ENCODE measurements around the gene CD276.
A peak's percentile ranks its signal among the peaks of the same experiment; 100 is the strongest.
"Not testable (repeated sequence)": the region's sequence is repeated elsewhere in the genome, so short reads cannot be mapped to it uniquely, and the experiment has no call there.

CD276 gene

DNA sequence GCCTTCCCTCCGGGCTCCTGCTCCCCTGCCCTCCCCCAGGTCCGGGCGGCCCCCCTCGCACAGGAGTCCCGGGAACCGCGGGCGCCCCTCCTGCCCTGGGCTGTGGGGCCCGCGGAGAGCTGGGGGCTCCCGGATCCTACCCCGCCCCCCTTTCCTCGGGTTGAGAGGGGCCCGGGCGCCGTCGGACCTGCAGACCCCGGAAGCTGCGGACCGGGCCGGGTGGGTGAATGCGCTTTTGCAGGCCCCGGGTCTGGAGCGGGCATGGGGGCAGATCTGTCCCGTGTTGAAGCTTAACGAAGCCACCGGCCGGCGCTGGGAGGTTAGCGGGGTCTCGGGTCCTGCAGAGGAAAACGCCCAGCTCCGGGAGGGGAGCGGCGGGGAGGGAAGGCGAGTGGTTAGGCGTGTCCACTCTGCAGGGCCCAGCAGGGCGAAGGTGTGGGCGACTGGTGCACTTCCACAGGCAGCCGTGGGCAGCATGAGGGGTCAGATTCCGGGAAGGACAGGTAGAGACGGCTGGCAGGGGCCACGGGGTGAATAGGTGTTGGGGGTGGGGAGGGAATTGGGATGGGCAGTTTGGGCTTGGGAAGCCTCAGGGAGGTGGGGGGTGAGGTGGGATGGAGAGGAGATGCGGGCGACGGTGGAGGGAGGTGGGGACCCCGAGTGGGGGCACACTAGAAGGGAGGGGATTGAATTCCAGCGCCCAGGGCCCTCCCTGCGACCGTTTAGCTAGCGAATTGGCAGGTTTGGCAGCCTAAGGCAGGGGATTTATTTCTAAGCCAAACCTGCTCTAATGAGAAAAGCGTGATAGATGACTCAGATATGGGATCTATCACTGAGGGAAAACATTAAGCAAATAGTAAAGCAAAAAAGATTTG lies 635 bp downstream of the CD276 start:
- no peak for DNase-seq (ENCODE audit: low read depth in 2 of 2)

DNA sequence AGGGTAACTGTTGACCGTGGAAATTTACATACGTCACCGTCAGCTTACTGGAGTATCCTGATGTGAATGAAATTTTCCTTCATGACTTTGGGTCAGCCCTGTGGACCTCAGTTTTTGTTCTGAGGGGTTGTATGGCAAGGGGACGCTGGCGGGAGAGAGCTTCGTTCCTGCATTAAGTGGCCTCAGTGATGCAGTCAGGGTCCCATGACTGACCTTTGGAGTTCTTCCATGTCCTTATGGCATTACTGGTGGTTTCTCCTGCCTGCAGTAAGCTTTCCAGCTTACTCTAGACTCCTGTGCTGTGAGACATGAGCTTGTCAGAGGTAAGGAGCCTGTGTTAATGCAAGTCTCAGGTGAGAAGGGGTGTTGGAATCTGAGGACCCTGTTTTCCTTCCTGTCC lies 1.8 kb downstream of the CD276 start:
- no peak for DNase-seq (ENCODE audit: low read depth in 2 of 2)

- DNase-seq (ENCODE audit: low read depth in 2 of 2): no peak
These were observed 2.6 kb downstream of the CD276 start for GRCh38 chr15:73686781-73687256.

GRCh38 chr15:73687351-73687750 lies 3.2 kb downstream of the CD276 start:
- no peak for DNase-seq (ENCODE audit: low read depth in 2 of 2)

DNA sequence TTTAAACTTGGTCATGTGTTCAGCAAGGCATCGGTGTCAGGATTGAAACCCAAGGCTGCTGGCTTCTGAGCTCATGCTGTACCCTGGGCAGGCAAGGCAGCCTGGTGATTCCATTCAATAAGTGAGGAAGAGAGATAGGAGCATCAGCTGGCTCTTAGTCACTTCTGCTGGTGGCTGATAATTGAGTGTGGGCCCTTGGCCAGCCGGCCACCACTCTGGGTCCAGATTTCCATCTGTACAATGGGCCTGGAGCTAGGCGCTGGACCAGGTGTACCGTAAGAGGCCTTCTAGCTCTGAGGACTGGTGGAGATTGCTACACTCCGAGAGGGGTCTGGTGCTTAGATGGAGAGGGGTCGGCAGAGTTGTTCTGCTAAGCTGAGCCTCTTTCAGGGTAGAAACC lies 4.3 kb downstream of the CD276 start:
- no peak for DNase-seq (ENCODE audit: low read depth in 2 of 2)

GRCh38 chr15:73691396-73691795 lies 7.2 kb downstream of the CD276 start:
- no peak for DNase-seq (ENCODE audit: low read depth in 2 of 2)

GRCh38 chr15:73694419-73694818 lies 10.2 kb downstream of the CD276 start:
- DNase-seq (ENCODE audit: low read depth in 2 of 2): no peak

DNA sequence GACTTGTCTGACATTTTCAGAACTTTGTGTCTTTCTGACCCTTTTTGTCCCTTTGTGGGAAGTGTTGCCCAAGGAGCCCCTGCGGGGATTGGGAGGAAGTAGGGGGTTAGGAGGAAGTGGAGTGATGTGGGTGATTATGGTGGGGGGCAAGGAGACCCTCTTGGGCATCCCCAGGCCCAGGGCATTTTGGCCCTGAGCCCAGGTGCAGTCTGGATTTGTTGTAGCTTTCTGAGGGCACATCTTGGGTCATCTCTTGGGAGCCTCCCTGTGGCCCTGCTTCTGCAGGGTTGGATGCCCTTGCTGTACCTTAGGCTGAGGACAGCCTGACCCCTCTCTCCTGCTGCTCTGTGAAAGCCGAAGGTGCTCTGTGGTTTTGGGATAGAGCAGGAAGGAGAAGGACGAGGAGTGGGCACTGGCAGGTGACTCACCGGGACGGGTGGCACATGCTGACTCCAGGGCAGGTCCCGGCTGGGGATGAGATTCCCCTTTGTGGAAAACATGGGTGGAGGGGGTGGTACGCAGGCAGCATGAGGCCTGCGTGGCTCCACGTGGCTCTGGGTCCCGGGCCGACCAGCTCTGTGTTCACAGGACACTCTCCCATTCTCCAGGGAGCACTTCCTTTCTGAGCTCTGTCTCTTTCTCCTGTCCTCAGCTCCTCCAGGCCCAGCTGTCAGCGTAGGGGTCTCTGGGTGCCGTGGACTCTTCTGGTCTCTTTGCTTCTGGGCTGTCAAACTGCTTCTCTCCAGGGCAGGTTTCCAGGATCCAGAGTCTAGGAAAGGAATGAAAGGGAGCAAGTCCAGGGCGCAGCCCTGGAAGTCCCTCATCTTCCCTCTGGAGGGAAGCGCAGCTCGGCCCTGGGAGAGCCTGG lies 11.8 kb downstream of the CD276 start:
- DNase-seq (ENCODE audit: low read depth in 2 of 2): no peak

GRCh38 chr15:73696641-73697001 lies 12.4 kb downstream of the CD276 start:
- DNase-seq (ENCODE audit: low read depth in 2 of 2): no peak

- DNase-seq (ENCODE audit: low read depth in 2 of 2): peak; percentile 57 to 64
These were observed 12.9 kb downstream of the CD276 start for GRCh38 chr15:73697033-73697467.

GRCh38 chr15:73699249-73700040 lies 15.3 kb downstream of the CD276 start:
- DNase-seq (ENCODE audit: low read depth in 2 of 2): no peak

DNA sequence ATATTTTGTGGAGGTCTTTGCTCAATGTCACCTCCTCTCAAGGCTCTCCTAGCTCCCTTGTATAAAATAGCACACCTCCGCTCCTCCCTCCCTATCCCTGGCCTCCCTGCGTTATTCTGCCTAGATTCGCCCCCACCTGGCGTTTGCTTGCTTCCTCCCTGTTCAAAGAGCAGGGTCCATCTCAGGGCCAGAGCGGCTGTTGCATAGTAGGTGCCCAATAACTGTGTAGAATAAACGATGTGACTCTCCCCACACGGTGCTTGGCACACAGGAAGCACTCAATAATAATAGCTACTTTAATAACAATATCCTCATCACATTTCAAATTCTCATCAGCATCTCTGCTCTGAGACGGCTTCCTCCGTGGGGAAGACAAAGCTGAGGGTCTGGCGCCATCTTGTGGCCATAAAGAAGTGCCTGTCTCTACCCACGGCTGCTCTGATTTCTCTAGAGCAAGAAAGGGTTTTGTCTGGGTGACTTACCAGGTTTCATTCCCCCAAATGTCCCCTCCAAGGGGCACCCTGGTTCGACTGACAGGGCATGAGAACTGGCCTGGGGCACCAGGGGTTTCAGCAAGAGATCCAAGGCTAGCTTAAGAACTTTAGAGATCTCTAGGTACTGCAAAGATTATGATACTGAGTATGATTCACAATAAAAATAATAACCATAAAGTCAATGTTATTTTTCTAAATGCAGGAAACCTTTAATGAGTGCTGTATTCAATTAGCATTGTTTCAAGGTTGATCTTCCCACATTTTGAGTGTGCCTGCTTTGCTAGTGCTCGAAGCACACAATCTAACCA lies 16.1 kb downstream of the CD276 start:
- peak; percentile 55 to 63 for DNase-seq (ENCODE audit: low read depth in 2 of 2)

DNA sequence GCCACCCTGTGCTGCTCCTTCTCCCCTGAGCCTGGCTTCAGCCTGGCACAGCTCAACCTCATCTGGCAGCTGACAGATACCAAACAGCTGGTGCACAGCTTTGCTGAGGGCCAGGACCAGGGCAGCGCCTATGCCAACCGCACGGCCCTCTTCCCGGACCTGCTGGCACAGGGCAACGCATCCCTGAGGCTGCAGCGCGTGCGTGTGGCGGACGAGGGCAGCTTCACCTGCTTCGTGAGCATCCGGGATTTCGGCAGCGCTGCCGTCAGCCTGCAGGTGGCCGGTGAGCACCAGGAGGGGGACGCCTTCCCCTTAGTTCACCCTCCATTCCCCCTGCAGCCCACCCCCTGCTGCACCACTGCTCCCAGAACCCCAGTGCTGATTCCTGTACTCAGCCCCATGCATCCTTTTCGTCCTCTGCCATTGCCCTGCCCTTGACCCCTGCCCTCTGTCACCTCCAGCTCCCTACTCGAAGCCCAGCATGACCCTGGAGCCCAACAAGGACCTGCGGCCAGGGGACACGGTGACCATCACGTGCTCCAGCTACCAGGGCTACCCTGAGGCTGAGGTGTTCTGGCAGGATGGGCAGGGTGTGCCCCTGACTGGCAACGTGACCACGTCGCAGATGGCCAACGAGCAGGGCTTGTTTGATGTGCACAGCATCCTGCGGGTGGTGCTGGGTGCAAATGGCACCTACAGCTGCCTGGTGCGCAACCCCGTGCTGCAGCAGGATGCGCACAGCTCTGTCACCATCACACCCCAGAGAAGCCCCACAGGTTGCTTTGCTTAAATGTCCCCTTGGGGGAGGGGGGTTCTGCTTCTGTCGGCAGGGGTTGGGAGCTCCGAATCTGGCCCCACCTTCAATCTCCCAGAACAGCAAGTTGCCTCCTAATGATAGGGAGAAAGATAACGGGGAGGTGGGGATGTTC lies 18.4 kb downstream of the CD276 start:
- not testable (repeated sequence) for DNase-seq (ENCODE audit: low read depth in 2 of 2)

- DNase-seq (ENCODE audit: low read depth in 2 of 2): not testable (repeated sequence)
These were observed 19.4 kb downstream of the CD276 start for GRCh38 chr15:73703601-73704000.

GRCh38 chr15:73704142-73704868 lies 20.1 kb downstream of the CD276 start:
- DNase-seq (ENCODE audit: low read depth in 2 of 2): not testable (repeated sequence)

GRCh38 chr15:73704869-73705645 lies 20.9 kb downstream of the CD276 start:
- DNase-seq (ENCODE audit: low read depth in 2 of 2): peak; percentile 26 to 38

DNA sequence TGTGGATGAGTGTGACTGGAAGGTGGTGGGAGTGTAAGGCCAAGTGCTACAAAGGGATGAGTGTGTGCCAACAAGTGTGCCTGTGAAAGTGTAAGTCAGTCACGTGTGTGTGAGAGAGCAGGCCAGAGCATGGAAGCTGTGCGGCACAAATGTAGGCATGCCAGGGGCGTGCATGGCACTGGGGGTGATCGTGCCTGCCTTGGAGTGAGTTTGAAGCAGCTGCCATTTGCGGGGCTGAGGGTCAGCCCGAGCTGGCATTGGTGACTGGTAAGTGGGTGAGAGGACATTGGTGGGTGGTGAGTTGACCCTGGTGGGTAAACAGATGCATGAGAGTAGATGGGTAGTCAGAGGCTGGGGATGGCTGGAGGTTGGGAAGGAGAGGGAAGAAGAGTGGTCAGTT lies 24.5 kb downstream of the CD276 start:
- no peak for DNase-seq (ENCODE audit: low read depth in 2 of 2)

- no peak for DNase-seq (ENCODE audit: low read depth in 2 of 2)
These were observed 25.1 kb downstream of the CD276 start for GRCh38 chr15:73709241-73709640.
